Gastroesophageal sphincter (tissue), 3 donors: ENCODE measurements around the gene KHSRP.

Experiments
- POLR2A ChIP-seq, 2 donors: fragments of 450-650 bp; IDR thresholded peaks; one replicate each; pipeline ENCODE4 v1.6.1; 2017; ENCODE audit warnings: antibody characterized with exemption in 2 of 2, mild to moderate bottlenecking in 2 of 2, moderate library complexity in 1 of 2
- TF ChIP-seq, protein P1 (sequence below), 4 experiments: fragments of 200-600 bp in 2 of 4; fragments of 450-650 bp in 2 of 4; sonication (generic) in 1 of 4; IDR thresholded peaks; one replicate each; pipeline ENCODE4 v1.5.1; 2017 to 2019; ENCODE audit warnings: antibody characterized with exemption in 4 of 4, mild to moderate bottlenecking in 2 of 4, moderate library complexity in 2 of 4

DNA sequence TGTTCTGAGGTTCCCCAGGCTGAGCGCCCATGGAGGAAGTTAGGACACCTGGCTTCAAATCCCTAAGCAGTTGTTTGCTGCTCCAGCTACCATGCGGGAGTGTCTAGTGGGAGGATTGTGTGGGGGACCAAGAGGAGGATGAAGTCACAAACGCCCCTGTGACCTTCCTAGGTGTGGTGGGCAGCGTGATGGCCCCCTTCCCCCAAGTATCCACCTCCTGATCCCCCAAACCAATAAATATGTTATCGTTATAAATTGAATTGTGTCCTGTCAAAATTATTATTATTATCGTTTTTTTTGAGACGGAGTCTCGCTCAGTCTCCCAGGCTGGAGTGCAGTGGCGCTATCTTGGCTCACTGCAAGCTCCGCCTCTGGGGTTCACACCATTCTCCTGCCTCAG is 9.1 kb upstream of the KHSRP start, which contains the start of gene SLC25A41:
- TF ChIP-seq POLR2A (IDR thresholded peaks at IDR 0.05) = no peak
- TF ChIP-seq, protein P1, sequence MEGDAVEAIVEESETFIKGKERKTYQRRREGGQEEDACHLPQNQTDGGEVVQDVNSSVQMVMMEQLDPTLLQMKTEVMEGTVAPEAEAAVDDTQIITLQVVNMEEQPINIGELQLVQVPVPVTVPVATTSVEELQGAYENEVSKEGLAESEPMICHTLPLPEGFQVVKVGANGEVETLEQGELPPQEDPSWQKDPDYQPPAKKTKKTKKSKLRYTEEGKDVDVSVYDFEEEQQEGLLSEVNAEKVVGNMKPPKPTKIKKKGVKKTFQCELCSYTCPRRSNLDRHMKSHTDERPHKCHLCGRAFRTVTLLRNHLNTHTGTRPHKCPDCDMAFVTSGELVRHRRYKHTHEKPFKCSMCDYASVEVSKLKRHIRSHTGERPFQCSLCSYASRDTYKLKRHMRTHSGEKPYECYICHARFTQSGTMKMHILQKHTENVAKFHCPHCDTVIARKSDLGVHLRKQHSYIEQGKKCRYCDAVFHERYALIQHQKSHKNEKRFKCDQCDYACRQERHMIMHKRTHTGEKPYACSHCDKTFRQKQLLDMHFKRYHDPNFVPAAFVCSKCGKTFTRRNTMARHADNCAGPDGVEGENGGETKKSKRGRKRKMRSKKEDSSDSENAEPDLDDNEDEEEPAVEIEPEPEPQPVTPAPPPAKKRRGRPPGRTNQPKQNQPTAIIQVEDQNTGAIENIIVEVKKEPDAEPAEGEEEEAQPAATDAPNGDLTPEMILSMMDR (IDR thresholded peaks at IDR 0.05) = no peak
